ENCODE data around the gene UCK2.

Gene UCK2

GRCh38 chr1:165938844-165939243 lies 111.4 kb downstream of the UCK2 start:
- DNase-seq (ENCODE audit: low read depth), result no peak

- DNase-seq (ENCODE audit: low read depth), result no peak
Observed at GRCh38 chr1:165941531-165941930, 114.1 kb downstream of the UCK2 start.

GRCh38 chr1:165942062-165942461 lies 114.6 kb downstream of the UCK2 start:
- DNase-seq (ENCODE audit: low read depth), result no peak

- DNase-seq (ENCODE audit: low read depth), result no peak
Observed at GRCh38 chr1:165942927-165943597, 115.6 kb downstream of the UCK2 start.

GRCh38 chr1:165945911-165946310 lies 118.5 kb downstream of the UCK2 start:
- no peak for DNase-seq (ENCODE audit: low read depth)

GRCh38 chr1:165947797-165948455 lies 120.5 kb downstream of the UCK2 start:
- no peak for DNase-seq (ENCODE audit: low read depth)

- DNase-seq (ENCODE audit: low read depth), result no peak
Observed at GRCh38 chr1:165949335-165950130, 122.1 kb downstream of the UCK2 start.

- DNase-seq (ENCODE audit: low read depth), result no peak
Observed at GRCh38 chr1:165954940-165955339, 127.5 kb downstream of the UCK2 start.

- no peak for DNase-seq (ENCODE audit: low read depth)
Observed at GRCh38 chr1:165958306-165958705, 130.9 kb downstream of the UCK2 start.

GRCh38 chr1:165960136-165960535 lies 132.7 kb downstream of the UCK2 start:
- DNase-seq (ENCODE audit: low read depth), result no peak

- no peak for DNase-seq (ENCODE audit: low read depth)
Observed at GRCh38 chr1:165960881-165961280, 133.5 kb downstream of the UCK2 start.

Measured in stimulated activated CD8-positive, alpha-beta memory T cell treated with anti-CD3 and anti-CD28 coated beads, Interleukin-7, amount 100 ng/mL, for 24 hours (primary cell).